Subcutaneous abdominal adipose tissue (tissue), 5 donors: ENCODE data around the gene DDX24.

Experiments used
- H3K27ac ChIP-seq: one replicate; pipeline ENCODE4 v1.7.0; 2013; ENCODE audit warnings: low read depth, mild to moderate bottlenecking, inconsistent platforms, low read length, moderate library complexity
- H3K27me3 ChIP-seq, 5 donors: one replicate each; pipeline ENCODE4 v1.7.0; 2013; ENCODE audit warnings: low read length in 5 of 5, inconsistent platforms in 1 of 5; ENCODE audit not compliant: control insufficient read depth in 5 of 5, insufficient read depth in 4 of 5
- H3K36me3 ChIP-seq, 5 donors: one replicate each; pipeline ENCODE4 v1.7.0; 2013; ENCODE audit warnings: low read length in 5 of 5; ENCODE audit not compliant: control insufficient read depth in 5 of 5, insufficient read depth in 5 of 5
- H3K4me1 ChIP-seq, 5 donors: one replicate each; pipeline ENCODE4 v1.7.0; 2013; ENCODE audit warnings: low read length in 5 of 5, mild to moderate bottlenecking in 3 of 5, moderate library complexity in 1 of 5; ENCODE audit not compliant: control insufficient read depth in 5 of 5, insufficient read depth in 5 of 5
- H3K4me3 ChIP-seq, 5 donors: one replicate each; pipeline ENCODE4 v1.7.0; 2013; ENCODE audit warnings: low read length in 5 of 5, low read depth in 1 of 5
- H3K9ac ChIP-seq, 5 donors: one replicate each; pipeline ENCODE4 v1.7.0; 2013; ENCODE audit warnings: low read length in 5 of 5, mild to moderate bottlenecking in 4 of 5, moderate library complexity in 3 of 5
- H3K9me3 ChIP-seq, 5 donors: one replicate each; pipeline ENCODE4 v1.7.0; 2013; ENCODE audit warnings: low read length in 5 of 5; ENCODE audit not compliant: control insufficient read depth in 5 of 5
- donor health status: healthy.
- donor health status: healthy.
- donor health status: healthy.
- donor health status: healthy.
- donor health status: healthy.

DDX24 gene

DNA sequence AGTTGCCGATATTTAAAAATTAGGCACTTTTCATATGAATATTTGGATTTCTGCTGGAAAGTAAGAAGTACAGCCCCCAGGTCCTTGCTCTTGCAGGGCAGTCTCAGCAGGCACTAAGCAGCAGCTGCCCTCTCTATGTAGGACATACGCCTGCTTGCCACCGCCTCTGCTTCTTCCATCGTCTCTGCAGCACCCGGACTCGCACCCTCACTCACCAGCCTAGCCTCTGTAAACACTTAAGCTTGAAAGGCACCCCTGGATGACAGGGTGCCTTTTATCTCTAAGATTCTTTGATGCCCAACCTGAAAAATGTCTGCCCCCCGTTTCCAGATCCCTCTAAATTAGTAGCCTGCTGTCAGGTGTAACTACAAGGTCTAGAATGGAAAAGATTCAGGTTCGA lies 35.9 kb downstream of the DDX24 start:
- H3K4me3 ChIP-seq, result no peak overlapping the region
- H3K9ac ChIP-seq, result no peak overlapping the region
- no peak overlapping the region for H3K27ac ChIP-seq
- peaks cover 4 to 24% (median 14%) of the 10 kb centered on the region in 5 donors for H3K4me1 ChIP-seq
- H3K9me3 ChIP-seq, result no peaks in the 10 kb centered on the region
- H3K36me3 ChIP-seq, result peaks cover 7 to 69% (median 61%) of the 10 kb centered on the region in 5 donors
- no peaks in the 10 kb centered on the region for H3K27me3 ChIP-seq

DNA sequence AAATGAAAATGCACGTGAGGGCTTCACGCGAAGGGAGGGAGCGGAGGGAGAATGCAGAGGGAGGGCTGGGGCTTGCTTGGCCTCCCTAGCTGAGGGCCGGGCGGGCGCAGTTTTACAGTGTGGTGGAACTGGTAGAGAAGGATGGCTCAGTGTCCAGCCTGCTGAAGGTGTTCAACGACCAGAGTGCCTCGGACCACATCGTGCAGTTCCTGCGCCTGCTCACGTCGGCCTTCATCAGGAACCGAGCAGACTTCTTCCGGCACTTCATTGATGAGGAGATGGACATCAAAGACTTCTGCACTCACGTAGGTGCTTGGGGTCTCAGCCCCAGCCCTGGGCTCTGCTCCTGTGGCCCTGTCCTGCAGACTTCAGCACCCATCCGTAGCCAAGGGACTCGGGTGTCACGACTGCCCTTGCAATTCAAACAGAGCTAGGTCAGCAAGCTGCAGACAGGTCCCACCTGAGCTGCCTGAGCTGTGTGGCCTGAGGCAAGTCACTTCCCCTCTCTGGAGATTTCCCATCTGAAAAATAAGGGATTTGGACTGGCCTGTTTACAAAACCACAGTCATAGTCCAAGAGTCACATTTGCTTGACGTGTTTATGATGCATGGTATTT lies 36.4 kb downstream of the DDX24 start:
- Histone ChIP-seq H3K4me1 (peaks cover 4 to 21% (median 14%) of the 10 kb centered on the region in 5 donors), H3K36me3 (peaks cover 3 to 64% (median 55%) of the 10 kb centered on the region in 5 donors), H3K9ac (no peak overlapping the region), H3K27me3 (no peaks in the 10 kb centered on the region), H3K9me3 (no peaks in the 10 kb centered on the region), H3K4me3 (no peak overlapping the region), H3K27ac (no peak overlapping the region)

DNA sequence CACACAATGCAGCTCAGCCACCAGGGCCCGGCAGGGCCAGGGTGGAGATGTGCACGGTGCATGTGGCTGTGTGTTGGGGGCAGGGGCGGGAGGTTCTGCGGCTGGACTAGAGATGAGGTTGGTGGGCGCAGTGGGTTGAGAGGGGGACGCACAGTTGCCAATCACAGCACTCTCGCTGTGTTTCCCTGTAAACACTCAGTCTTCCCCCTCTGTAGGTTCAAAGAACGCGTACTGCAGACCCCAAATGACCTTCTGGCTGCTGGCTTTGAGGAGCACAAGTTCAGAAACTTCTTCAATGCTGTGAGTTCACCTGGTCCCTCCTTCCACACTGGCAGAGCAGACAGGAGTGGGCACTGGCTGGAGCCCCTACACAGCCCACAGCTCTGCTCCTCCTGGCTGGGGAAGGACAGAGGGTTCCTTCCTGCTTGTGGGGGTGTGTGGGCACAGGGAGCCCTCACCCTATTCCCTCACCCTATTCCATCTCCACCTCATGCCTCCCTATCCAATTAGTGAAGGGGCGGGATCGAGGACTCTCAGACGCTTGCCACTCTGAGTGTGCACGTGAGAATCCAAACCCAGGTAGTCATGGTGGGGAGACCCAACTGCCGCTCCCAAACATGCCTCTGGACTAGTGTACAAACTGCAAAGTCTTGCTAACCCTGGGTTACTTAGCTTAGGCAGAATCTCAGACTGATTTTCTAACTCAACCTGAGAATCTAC lies 37.1 kb downstream of the DDX24 start:
- Histone ChIP-seq H3K4me3 (no peak overlapping the region), H3K4me1 (peaks cover 4 to 21% (median 14%) of the 10 kb centered on the region in 5 donors), H3K36me3 (peaks cover 3 to 57% (median 49%) of the 10 kb centered on the region in 5 donors)

DNA sequence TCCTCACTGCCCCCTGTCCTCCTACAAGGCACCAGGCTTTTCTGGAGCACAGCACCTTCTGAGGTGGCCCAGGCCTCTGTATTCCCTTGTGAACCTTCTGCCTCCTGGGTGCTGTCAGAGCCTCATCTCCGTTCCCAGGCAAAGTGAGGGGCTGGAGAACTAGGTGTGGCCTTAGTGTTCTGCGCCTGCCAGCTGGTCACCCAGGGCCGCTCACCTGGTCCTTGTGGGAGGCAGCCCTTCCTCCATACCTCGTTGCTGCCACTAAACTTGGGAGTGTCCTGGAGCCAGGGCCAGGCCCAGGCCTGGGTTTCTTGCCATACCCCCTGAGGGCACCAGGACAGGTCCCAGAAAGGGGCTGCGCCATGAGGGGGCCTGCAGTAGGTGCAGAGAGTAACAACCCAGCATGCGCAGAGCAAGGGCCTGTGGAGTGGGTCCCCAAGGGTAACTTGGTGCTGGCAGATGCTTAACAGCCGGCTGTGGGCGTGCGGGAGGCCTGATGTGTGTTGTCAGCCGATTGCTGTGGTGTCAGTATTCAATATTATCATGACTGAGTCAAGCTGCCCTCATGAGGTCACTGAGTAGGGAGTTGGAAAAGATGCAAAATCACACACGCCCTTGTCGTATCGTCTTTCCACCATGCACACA lies 37.8 kb downstream of the DDX24 start:
- no peak overlapping the region for H3K4me3 ChIP-seq
- peaks cover 4 to 21% (median 14%) of the 10 kb centered on the region in 5 donors for H3K4me1 ChIP-seq
- H3K9ac ChIP-seq, result no peak overlapping the region
- peaks cover 1 to 51% (median 42%) of the 10 kb centered on the region in 5 donors for H3K36me3 ChIP-seq
- H3K9me3 ChIP-seq, result no peaks in the 10 kb centered on the region
- H3K27me3 ChIP-seq, result no peaks in the 10 kb centered on the region
- H3K27ac ChIP-seq, result no peak overlapping the region

More for the DNA sequence above, 37.1 kb downstream of the DDX24 start:
- Histone ChIP-seq H3K27ac (no peak overlapping the region), H3K9me3 (no peaks in the 10 kb centered on the region), H3K9ac (no peak overlapping the region), H3K27me3 (no peaks in the 10 kb centered on the region)

DNA sequence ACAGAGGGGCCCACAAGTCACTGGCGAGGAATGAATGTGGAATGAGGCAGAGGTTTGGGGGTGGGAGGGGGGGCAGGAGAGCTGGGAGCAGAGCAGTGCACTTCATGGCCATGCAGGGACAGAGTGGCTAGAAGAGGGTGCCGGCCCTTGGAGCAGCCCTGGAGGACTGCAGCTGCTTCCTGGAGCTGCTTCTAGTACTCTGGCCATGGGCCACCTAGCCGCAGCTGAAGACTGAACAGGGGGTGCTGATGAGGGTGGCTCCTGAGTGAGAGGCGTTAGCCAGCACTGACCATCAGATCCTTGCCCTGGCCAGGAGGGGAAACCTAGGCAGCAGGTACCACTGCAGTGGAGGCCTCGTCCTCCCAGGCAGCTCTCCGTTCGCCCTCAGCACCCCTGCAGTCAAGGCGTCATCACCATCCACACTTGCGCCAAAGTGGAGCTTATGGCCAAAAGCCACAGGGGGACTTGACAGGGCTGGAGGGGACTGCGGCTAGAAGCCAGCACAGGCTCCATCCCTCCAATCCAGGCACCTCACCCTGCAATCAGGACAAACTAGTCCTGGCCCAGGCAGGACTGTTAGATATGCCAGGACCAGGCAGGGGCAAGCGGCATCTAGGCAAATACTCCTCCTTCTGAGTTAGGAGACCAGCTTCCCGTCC lies 38.4 kb downstream of the DDX24 start:
- peaks cover 0 to 44% (median 36%) of the 10 kb centered on the region in 5 donors for H3K36me3 ChIP-seq
- H3K27me3 ChIP-seq, result no peaks in the 10 kb centered on the region
- no peaks in the 10 kb centered on the region for H3K9me3 ChIP-seq
- H3K4me3 ChIP-seq, result no peak overlapping the region
- H3K4me1 ChIP-seq, result peaks cover 4 to 21% (median 14%) of the 10 kb centered on the region in 5 donors
- H3K9ac ChIP-seq, result no peak overlapping the region
- H3K27ac ChIP-seq, result no peak overlapping the region

DNA sequence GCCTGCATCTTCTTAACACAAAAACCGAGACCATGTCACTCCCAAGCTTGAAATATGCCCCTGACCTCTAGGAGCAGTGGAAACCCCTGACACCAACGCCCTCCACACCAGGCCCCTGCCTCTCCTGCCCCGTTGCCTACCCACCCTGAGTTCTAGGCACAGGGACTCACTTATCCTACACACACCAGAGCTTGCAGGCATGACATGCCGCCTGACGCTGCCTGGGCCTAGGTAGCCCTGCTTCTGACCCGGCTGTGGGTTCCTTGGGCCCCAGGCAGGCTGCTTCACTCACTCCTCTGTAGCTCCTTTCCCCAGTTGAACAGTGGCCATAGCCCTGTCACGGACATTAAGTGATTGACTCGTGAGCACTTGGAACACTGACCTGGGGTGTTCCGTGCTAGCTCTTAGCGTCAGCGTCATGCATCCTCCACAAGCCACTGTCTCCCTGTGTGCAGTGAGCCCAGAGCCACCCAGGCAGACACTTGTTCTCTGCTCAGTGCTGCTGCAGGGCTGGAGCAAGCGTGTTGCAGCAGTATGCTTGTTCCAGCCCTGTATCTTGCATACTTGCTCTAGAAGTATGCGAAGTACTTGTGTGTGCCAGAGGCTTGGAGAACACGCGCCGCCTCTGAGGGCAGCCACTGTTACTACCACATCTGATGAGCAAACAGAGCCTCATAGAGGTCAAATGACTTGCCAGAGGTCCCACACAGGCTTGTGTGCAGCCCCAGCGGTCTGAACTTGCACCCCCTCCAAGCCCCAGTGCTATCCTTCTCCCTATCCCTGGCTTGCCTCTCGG lies 39.3 kb downstream of the DDX24 start:
- H3K4me1 ChIP-seq, result peaks cover 4 to 21% (median 14%) of the 10 kb centered on the region in 5 donors
- H3K27ac ChIP-seq, result no peak overlapping the region
- peaks cover 0 to 36% (median 28%) of the 10 kb centered on the region in 5 donors for H3K36me3 ChIP-seq
- no peaks in the 10 kb centered on the region for H3K27me3 ChIP-seq
- H3K4me3 ChIP-seq, result no peak overlapping the region
- H3K9ac ChIP-seq, result no peak overlapping the region
- H3K9me3 ChIP-seq, result no peaks in the 10 kb centered on the region

DNA sequence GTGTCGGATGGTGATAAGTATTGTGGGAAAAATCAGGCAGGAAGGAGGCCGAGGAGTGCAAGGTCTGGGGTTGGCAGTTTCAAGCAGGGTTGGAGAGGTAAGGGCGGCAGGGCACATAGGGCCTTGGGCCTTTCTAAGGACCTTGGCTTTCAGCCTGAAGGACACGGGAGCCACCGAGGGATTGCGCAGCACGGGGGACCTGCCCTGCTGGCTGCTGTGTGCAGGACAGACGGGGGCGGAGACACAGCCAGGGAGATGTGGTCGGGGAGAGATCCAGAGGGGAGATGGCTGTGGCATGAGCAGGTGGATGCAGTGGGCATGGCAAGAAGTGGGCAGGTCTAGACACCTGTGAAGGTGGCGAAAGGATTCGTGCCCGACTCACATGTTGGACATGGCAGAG lies 40.2 kb downstream of the DDX24 start:
- Histone ChIP-seq H3K9me3 (no peaks in the 10 kb centered on the region), H3K36me3 (peaks cover 0 to 26% (median 23%) of the 10 kb centered on the region in 5 donors), H3K27me3 (no peaks in the 10 kb centered on the region), H3K9ac (no peak overlapping the region), H3K4me1 (peaks cover 4 to 21% (median 14%) of the 10 kb centered on the region in 5 donors), H3K27ac (no peak overlapping the region), H3K4me3 (no peak overlapping the region)

DNA sequence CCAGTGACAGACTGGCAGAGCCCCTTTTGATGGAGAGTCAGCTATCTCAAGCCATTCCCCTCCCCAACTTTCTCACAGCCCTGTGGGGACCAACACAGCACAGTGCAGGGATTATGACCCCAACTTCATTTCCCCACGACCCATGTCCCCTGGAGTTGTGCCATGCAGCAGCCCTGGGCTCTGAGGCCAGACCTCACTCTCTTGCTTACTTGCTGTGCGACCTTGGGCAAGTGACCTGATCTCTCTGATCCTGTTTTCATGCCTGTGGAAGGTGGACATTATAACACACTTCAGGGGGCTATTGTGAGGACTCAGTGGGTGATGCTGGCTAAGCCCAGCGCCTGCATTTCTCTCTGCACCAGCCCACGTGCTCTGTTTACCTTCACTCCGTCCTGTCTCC lies 40.8 kb downstream of the DDX24 start:
- Histone ChIP-seq H3K27me3 (no peaks in the 10 kb centered on the region), H3K9ac (no peak overlapping the region), H3K9me3 (no peaks in the 10 kb centered on the region), H3K4me3 (no peak overlapping the region), H3K4me1 (peaks cover 4 to 21% (median 14%) of the 10 kb centered on the region in 5 donors), H3K36me3 (peaks cover 0 to 21% (median 17%) of the 10 kb centered on the region in 5 donors), H3K27ac (no peak overlapping the region)

DNA sequence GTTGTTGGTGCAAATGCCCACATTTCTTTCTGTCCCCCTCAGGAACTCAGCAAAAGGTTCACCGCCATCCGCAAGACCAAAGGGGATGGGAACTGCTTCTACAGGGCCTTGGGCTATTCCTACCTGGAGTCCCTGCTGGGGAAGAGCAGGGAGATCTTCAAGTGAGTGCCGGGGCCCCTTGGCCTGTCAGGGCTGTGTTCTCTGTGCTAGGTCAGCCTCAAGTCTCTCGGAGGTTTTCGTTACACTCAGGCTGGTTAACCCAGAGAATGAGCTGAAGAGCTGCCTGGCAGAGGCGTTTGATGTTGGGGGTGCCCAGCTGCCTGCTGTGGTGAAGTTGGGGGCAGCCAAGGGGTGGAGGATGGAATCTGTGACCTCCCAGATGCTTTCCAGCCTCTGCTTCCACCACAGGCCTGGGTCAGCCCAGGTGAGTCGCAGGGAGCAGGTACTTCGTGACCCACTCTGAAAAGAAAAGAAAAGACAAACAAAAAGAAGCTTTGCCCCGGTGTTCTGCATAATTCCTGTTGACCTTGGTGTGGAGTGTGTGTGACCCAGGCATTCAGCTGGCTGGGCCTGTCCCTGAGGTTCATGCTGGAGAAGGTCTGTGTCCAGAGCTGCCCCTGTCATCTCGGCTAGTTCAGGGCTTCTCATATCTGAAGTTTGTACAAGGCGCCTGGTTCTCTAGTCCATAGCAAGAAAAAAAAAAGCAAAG lies 41.9 kb downstream of the DDX24 start:
- Histone ChIP-seq H3K9ac (no peak overlapping the region), H3K27me3 (no peaks in the 10 kb centered on the region), H3K27ac (no peak overlapping the region), H3K4me1 (peaks cover 4 to 21% (median 14%) of the 10 kb centered on the region in 5 donors), H3K36me3 (peaks cover 0 to 9% (median 6%) of the 10 kb centered on the region in 5 donors), H3K4me3 (no peak overlapping the region), H3K9me3 (no peaks in the 10 kb centered on the region)
